LNCaP clone FGC (cell line): ENCODE data around the gene MGA.
A peak's percentile ranks its signal among the peaks of the same experiment; 100 is the strongest.

ENCODE experiments used
- DNase-seq: peaks from one replicate; pipeline ENCODE4 v3.0.0-alpha.2; 2011; ENCODE audit warnings: low read depth
- H3K4me3 ChIP-seq: 2 replicates; pipeline ENCODE4 v1.5.1; 2011; ENCODE audit warnings: mild to moderate bottlenecking, low read depth, low read length, control low read depth
- CTCF ChIP-seq: IDR thresholded peaks from 2 replicates; pipeline ENCODE4 v1.5.1; 2012; ENCODE audit warnings: mild to moderate bottlenecking; ENCODE audit not compliant: control insufficient read depth, insufficient read depth; ENCODE audit errors: extremely low read depth

The MGA gene

GRCh38 chr15:41805711-41806110, 145.5 kb downstream of the MGA start:
- TF ChIP-seq CTCF, result no peak
- no peak overlapping the region for H3K4me3 ChIP-seq
- DNase-seq, result no peak

- no peak for DNase-seq
- no peak overlapping the region for H3K4me3 ChIP-seq
- peak; percentile 31 for TF ChIP-seq CTCF
These were observed 146.3 kb downstream of the MGA start for GRCh38 chr15:41806291-41807181.

GRCh38 chr15:41809121-41809520, 148.9 kb downstream of the MGA start:
- H3K4me3 ChIP-seq, result no peak overlapping the region
- TF ChIP-seq CTCF, result no peak
- DNase-seq, result no peak

GRCh38 chr15:41809526-41810220, 149.5 kb downstream of the MGA start:
- no peak overlapping the region for H3K4me3 ChIP-seq
- DNase-seq, result no peak
- TF ChIP-seq CTCF, result no peak

GRCh38 chr15:41810651-41811431, 150.6 kb downstream of the MGA start:
- no peak overlapping the region for H3K4me3 ChIP-seq
- no peak for TF ChIP-seq CTCF
- no peak for DNase-seq

- no peak overlapping the region for H3K4me3 ChIP-seq
- peak; percentile 25 for DNase-seq
- peak; percentile 83 for TF ChIP-seq CTCF
These were observed 151.4 kb downstream of the MGA start for GRCh38 chr15:41811432-41812195.
